A673 (cell line): Measurements from ENCODE around the gene ACACA. TPM values are rescaled to one million over a fixed set of nuclear protein-coding genes. Genes with fewer than 3 reads are reported as not detected.

Experiments
- BruUV-seq: library from RNA; stranded (reverse); fragments of 400-500 nt; replicated peaks from 2 replicates; lab custom pipeline; 2021; lab: Mats Ljungman, UMichigan
- CTCF ChIA-PET: fragments of 300-600 bp; sonication (Branson Sonifier 250); formaldehyde crosslinking; loops from one replicate; lab custom pipeline; 2022; ENCODE audit warnings: antibody characterized with exemption; lab: Charles Lee
- POLR2A ChIA-PET: fragments of 300-600 bp; sonication (Branson Sonifier 250); formaldehyde crosslinking; loops from one replicate; lab custom pipeline; 2022; ENCODE audit warnings: antibody characterized with exemption; ENCODE audit not compliant: low non-redundant PET; lab: Charles Lee
- DNase-seq: peaks from one replicate; pipeline ENCODE4 v3.0.0-alpha.2; 2015; ENCODE audit warnings: low spot score
- H3K27ac ChIP-seq: fragments of 200-600 bp; sonication (generic); 2 replicates; pipeline ENCODE4 v1.5.1; 2016; ENCODE audit warnings: mixed run types, low read depth, mild to moderate bottlenecking, mixed read lengths, antibody characterized with exemption, low read length; ENCODE audit not compliant: poor library complexity, severe bottlenecking
- H3K27me3 ChIP-seq: fragments of 200-600 bp; sonication (generic); replicated peaks from 2 replicates; pipeline ENCODE4 v1.6.1; 2017; ENCODE audit warnings: mixed run types, low read depth, mild to moderate bottlenecking, mixed read lengths, antibody characterized with exemption, low read length; ENCODE audit not compliant: insufficient read depth, poor library complexity
- H3K36me3 ChIP-seq: fragments of 200-600 bp; sonication (generic); 2 replicates; pipeline ENCODE4 v1.6.1; 2016; ENCODE audit warnings: mixed run types, mild to moderate bottlenecking, mixed read lengths, antibody characterized with exemption, low read length; ENCODE audit not compliant: insufficient read depth, poor library complexity, severe bottlenecking
- H3K4me1 ChIP-seq: fragments of 200-600 bp; sonication (generic); 2 replicates; pipeline ENCODE4 v1.6.1; 2017; ENCODE audit warnings: mixed run types, mild to moderate bottlenecking, mixed read lengths, antibody characterized with exemption, low read length; ENCODE audit not compliant: insufficient read depth, poor library complexity, severe bottlenecking
- H3K4me3 ChIP-seq: fragments of 200-600 bp; sonication (generic); 2 replicates; pipeline ENCODE4 v1.5.1; 2016; ENCODE audit warnings: low read depth, mixed run types, mild to moderate bottlenecking, mixed read lengths, low read length; ENCODE audit not compliant: poor library complexity, severe bottlenecking
- H3K9me3 ChIP-seq: fragments of 200-600 bp; sonication (generic); 2 replicates; pipeline ENCODE4 v1.6.1; 2016; ENCODE audit warnings: mixed run types, low read depth, mild to moderate bottlenecking, mixed read lengths, antibody characterized with exemption, low read length; ENCODE audit not compliant: poor library complexity, severe bottlenecking
- EZH2 ChIP-seq: fragments of 200-600 bp; sonication (generic); IDR thresholded peaks from 2 replicates; pipeline ENCODE4 v1.6.1; 2017; ENCODE audit warnings: borderline replicate concordance, low read depth, mild to moderate bottlenecking, mixed read lengths, antibody characterized with exemption, low read length; ENCODE audit not compliant: poor library complexity, severe bottlenecking
- intact Hi-C: fragments of 100-400 bp; cut with micrococcal nuclease; formaldehyde crosslinking; loops from one replicate; pipeline ENCODE4 v1.10.0; 2022; ENCODE audit not compliant: unreplicated experiment
- total RNA-seq: library from RNA; stranded (reverse); gene quantifications from 2 replicates; pipeline ENCODE4 v1.2.3, GENCODE V29; 2021
- TF ChIP-seq, protein P1 (sequence below): fragments of 300-800, 200-600 bp; sonication (generic); conservative IDR thresholded peaks from 2 replicates; pipeline ENCODE4 v1.5.1; 2017; ENCODE audit warnings: low read depth, mild to moderate bottlenecking, antibody characterized with exemption, low read length, moderate library complexity, mixed read lengths

Gene ACACA
- total RNA-seq, 1 experiment from 2014 or later: 68.3 TPM

- intact Hi-C loops: no loop called here
- DNase-seq: no peak
- CTCF ChIA-PET: no interaction called here
- TF ChIP-seq EZH2: no peak
- TF ChIP-seq, protein P1, sequence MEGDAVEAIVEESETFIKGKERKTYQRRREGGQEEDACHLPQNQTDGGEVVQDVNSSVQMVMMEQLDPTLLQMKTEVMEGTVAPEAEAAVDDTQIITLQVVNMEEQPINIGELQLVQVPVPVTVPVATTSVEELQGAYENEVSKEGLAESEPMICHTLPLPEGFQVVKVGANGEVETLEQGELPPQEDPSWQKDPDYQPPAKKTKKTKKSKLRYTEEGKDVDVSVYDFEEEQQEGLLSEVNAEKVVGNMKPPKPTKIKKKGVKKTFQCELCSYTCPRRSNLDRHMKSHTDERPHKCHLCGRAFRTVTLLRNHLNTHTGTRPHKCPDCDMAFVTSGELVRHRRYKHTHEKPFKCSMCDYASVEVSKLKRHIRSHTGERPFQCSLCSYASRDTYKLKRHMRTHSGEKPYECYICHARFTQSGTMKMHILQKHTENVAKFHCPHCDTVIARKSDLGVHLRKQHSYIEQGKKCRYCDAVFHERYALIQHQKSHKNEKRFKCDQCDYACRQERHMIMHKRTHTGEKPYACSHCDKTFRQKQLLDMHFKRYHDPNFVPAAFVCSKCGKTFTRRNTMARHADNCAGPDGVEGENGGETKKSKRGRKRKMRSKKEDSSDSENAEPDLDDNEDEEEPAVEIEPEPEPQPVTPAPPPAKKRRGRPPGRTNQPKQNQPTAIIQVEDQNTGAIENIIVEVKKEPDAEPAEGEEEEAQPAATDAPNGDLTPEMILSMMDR: no peak
- Histone ChIP-seq H3K4me3 (no peak overlapping the region), H3K9me3 (no peaks in the 10 kb centered on the region), H3K4me1 (no peaks in the 10 kb centered on the region), H3K27me3 (no peaks in the 10 kb centered on the region), H3K27ac (no peak overlapping the region), H3K36me3 (peaks cover 2% of the 10 kb centered on the region)
- no TSS peak for BruUV-seq
- POLR2A ChIA-PET: no interaction called here
Measured at GRCh38 chr17:37082985-37083384, 323.7 kb downstream of the ACACA start.

DNA sequence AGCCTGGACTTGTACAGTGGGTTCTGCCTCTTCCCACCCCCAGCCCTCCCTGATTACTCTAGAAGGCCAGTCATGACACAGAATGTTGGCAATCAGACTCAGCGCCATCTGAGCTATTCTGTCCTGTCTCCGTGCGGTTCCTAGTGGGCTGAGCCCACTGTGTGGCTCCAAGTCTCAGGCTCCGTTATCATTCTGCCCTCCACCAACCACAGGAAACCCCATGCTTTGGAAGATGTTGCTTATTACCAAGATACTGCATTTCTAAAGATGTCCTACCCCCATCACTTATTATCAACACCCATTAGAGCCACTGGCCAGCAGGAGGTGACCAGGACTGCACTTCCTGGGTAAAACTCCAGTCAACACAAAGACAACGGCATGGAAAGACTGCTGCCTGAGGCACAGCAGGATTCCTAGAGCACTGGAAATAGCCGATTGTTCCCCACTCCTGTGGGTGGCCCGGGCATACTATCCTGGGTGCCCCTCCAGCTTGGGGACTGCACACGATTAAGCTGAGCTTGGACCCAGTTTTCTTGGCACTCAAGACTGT lies 324.2 kb downstream of the ACACA start:
- intact Hi-C loops: no loop called here
- H3K27me3 ChIP-seq: no peaks in the 10 kb centered on the region
- H3K4me3 ChIP-seq: no peak overlapping the region
- DNase-seq: no peak
- H3K27ac ChIP-seq: no peak overlapping the region
- H3K36me3 ChIP-seq: peaks cover 2% of the 10 kb centered on the region
- POLR2A ChIA-PET: no interaction called here
- CTCF ChIA-PET: no interaction called here
- H3K9me3 ChIP-seq: no peaks in the 10 kb centered on the region
- no TSS peak for BruUV-seq
- no peaks in the 10 kb centered on the region for H3K4me1 ChIP-seq
- TF ChIP-seq EZH2: no peak
- TF ChIP-seq, protein P1: no peak

- peaks cover 2% of the 10 kb centered on the region for H3K36me3 ChIP-seq
- no peaks in the 10 kb centered on the region for H3K27me3 ChIP-seq
- H3K4me3 ChIP-seq: no peak overlapping the region
- POLR2A ChIA-PET: no interaction called here
- no peaks in the 10 kb centered on the region for H3K4me1 ChIP-seq
- no TSS peak for BruUV-seq
- CTCF ChIA-PET: no interaction called here
- intact Hi-C loops: no loop called here
- no peaks in the 10 kb centered on the region for H3K9me3 ChIP-seq
- DNase-seq: no peak
- H3K27ac ChIP-seq: no peak overlapping the region
- no peak for TF ChIP-seq EZH2
- TF ChIP-seq, protein P1: no peak
Measured at GRCh38 chr17:37081287-37081686, 325.3 kb downstream of the ACACA start.
